ENCODE results near the gene FAH.
A peak's percentile ranks its signal among the peaks of the same experiment; 100 is the strongest.
"Not testable (repeated sequence)": the region's sequence is repeated elsewhere in the genome, so short reads cannot be mapped to it uniquely, and the experiment has no call there.

Gene FAH

GRCh38 chr15:80152896-80153876, at the start of gene FAH:
FAH (plus strand) TSS chr15:80152999; CDS start chr15:80153055, 56 bp downstream.
- DNase-seq, result peak; percentile 57
- in situ Hi-C loops (cut with HindIII; ENCODE audit: low pct_ligation_motif_present, low pct_unique_long_range_greater_than_20kb, low sequenced_read_pairs), result no loop called here

- in situ Hi-C loops (cut with HindIII; ENCODE audit: low pct_ligation_motif_present, low pct_unique_long_range_greater_than_20kb, low sequenced_read_pairs), result no loop called here
- no peak for DNase-seq
Observed at GRCh38 chr15:80105193-80105592, 47.6 kb upstream of the FAH start.

- in situ Hi-C loops (cut with HindIII; ENCODE audit: low pct_ligation_motif_present, low pct_unique_long_range_greater_than_20kb, low sequenced_read_pairs), result no loop called here
Observed at GRCh38 chr15:80105595-80105994, 47.2 kb upstream of the FAH start.

GRCh38 chr15:80106051-80106450, 46.7 kb upstream of the FAH start:
- no peak for DNase-seq
- in situ Hi-C loops (cut with HindIII; ENCODE audit: low pct_ligation_motif_present, low pct_unique_long_range_greater_than_20kb, low sequenced_read_pairs), result no loop called here

More at GRCh38 chr15:80105595-80105994, 47.2 kb upstream of the FAH start:
- DNase-seq, result no peak

- no peak for DNase-seq
- in situ Hi-C loops (cut with HindIII; ENCODE audit: low pct_ligation_motif_present, low pct_unique_long_range_greater_than_20kb, low sequenced_read_pairs), result no loop called here
Observed at GRCh38 chr15:80107204-80107603, 45.6 kb upstream of the FAH start.

- no peak for DNase-seq
- in situ Hi-C loops (cut with HindIII; ENCODE audit: low pct_ligation_motif_present, low pct_unique_long_range_greater_than_20kb, low sequenced_read_pairs), result no loop called here
Observed at GRCh38 chr15:80107774-80108173, 45.0 kb upstream of the FAH start.

- DNase-seq, result no peak
- in situ Hi-C loops (cut with HindIII; ENCODE audit: low pct_ligation_motif_present, low pct_unique_long_range_greater_than_20kb, low sequenced_read_pairs), result no loop called here
Observed at GRCh38 chr15:80109388-80109787, 43.4 kb upstream of the FAH start.

- no peak for DNase-seq
- in situ Hi-C loops (cut with HindIII; ENCODE audit: low pct_ligation_motif_present, low pct_unique_long_range_greater_than_20kb, low sequenced_read_pairs), result no loop called here
Observed at GRCh38 chr15:80110920-80111319, 41.9 kb upstream of the FAH start.

GRCh38 chr15:80114114-80114513, 38.7 kb upstream of the FAH start:
- no peak for DNase-seq
- in situ Hi-C loops (cut with HindIII; ENCODE audit: low pct_ligation_motif_present, low pct_unique_long_range_greater_than_20kb, low sequenced_read_pairs), result no loop called here

- in situ Hi-C loops (cut with HindIII; ENCODE audit: low pct_ligation_motif_present, low pct_unique_long_range_greater_than_20kb, low sequenced_read_pairs), result no loop called here
Observed at GRCh38 chr15:80115021-80115420, 37.8 kb upstream of the FAH start.

GRCh38 chr15:80118956-80119355, 33.8 kb upstream of the FAH start:
- in situ Hi-C loops (cut with HindIII; ENCODE audit: low pct_ligation_motif_present, low pct_unique_long_range_greater_than_20kb, low sequenced_read_pairs), result no loop called here
- DNase-seq, result no peak

More at GRCh38 chr15:80115021-80115420, 37.8 kb upstream of the FAH start:
- no peak for DNase-seq

GRCh38 chr15:80120636-80121035, 32.2 kb upstream of the FAH start:
- in situ Hi-C loops (cut with HindIII; ENCODE audit: low pct_ligation_motif_present, low pct_unique_long_range_greater_than_20kb, low sequenced_read_pairs), result no loop called here
- DNase-seq, result no peak

- in situ Hi-C loops (cut with HindIII; ENCODE audit: low pct_ligation_motif_present, low pct_unique_long_range_greater_than_20kb, low sequenced_read_pairs), result no loop called here
- no peak for DNase-seq
Observed at GRCh38 chr15:80121546-80121945, 31.3 kb upstream of the FAH start.

GRCh38 chr15:80123034-80123433, 29.8 kb upstream of the FAH start:
- no peak for DNase-seq
- in situ Hi-C loops (cut with HindIII; ENCODE audit: low pct_ligation_motif_present, low pct_unique_long_range_greater_than_20kb, low sequenced_read_pairs), result no loop called here

GRCh38 chr15:80127253-80127652, 25.5 kb upstream of the FAH start:
- in situ Hi-C loops (cut with HindIII; ENCODE audit: low pct_ligation_motif_present, low pct_unique_long_range_greater_than_20kb, low sequenced_read_pairs), result not testable (repeated sequence)

GRCh38 chr15:80127911-80128310, 24.9 kb upstream of the FAH start:
- DNase-seq, result no peak
- in situ Hi-C loops (cut with HindIII; ENCODE audit: low pct_ligation_motif_present, low pct_unique_long_range_greater_than_20kb, low sequenced_read_pairs), result no loop called here

More at GRCh38 chr15:80127253-80127652, 25.5 kb upstream of the FAH start:
- DNase-seq, result not testable (repeated sequence)

- DNase-seq, result no peak
- in situ Hi-C loops (cut with HindIII; ENCODE audit: low pct_ligation_motif_present, low pct_unique_long_range_greater_than_20kb, low sequenced_read_pairs), result no loop called here
Observed at GRCh38 chr15:80132382-80132781, 20.4 kb upstream of the FAH start.

- DNase-seq, result no peak
- in situ Hi-C loops (cut with HindIII; ENCODE audit: low pct_ligation_motif_present, low pct_unique_long_range_greater_than_20kb, low sequenced_read_pairs), result no loop called here
Observed at GRCh38 chr15:80136854-80137253, 15.9 kb upstream of the FAH start.

GRCh38 chr15:80138961-80139360, 13.8 kb upstream of the FAH start:
- in situ Hi-C loops (cut with HindIII; ENCODE audit: low pct_ligation_motif_present, low pct_unique_long_range_greater_than_20kb, low sequenced_read_pairs), result no loop called here
- no peak for DNase-seq

GRCh38 chr15:80140909-80141308, 11.9 kb upstream of the FAH start:
- no peak for DNase-seq
- in situ Hi-C loops (cut with HindIII; ENCODE audit: low pct_ligation_motif_present, low pct_unique_long_range_greater_than_20kb, low sequenced_read_pairs), result no loop called here

Measured in ACHN (cell line).